PFSK-1 (cell line): ENCODE results near the gene SPAG9.

ENCODE experiments used
- POLR2AphosphoS5 ChIP-seq: IDR thresholded peaks from 2 replicates; pipeline ENCODE4 v1.6.1; 2012; ENCODE audit warnings: low read depth, mild to moderate bottlenecking, control low read depth, low read length, moderate library complexity
- SIN3A ChIP-seq: IDR thresholded peaks from 2 replicates; pipeline ENCODE4 v1.6.1; 2012; ENCODE audit warnings: mild to moderate bottlenecking, low read length, moderate library complexity, borderline replicate concordance; ENCODE audit not compliant: insufficient read depth
- TAF1 ChIP-seq: IDR thresholded peaks from 2 replicates; pipeline ENCODE4 v1.6.1; 2012; ENCODE audit warnings: low read length, control low read depth, borderline replicate concordance; ENCODE audit not compliant: insufficient read depth

DNA sequence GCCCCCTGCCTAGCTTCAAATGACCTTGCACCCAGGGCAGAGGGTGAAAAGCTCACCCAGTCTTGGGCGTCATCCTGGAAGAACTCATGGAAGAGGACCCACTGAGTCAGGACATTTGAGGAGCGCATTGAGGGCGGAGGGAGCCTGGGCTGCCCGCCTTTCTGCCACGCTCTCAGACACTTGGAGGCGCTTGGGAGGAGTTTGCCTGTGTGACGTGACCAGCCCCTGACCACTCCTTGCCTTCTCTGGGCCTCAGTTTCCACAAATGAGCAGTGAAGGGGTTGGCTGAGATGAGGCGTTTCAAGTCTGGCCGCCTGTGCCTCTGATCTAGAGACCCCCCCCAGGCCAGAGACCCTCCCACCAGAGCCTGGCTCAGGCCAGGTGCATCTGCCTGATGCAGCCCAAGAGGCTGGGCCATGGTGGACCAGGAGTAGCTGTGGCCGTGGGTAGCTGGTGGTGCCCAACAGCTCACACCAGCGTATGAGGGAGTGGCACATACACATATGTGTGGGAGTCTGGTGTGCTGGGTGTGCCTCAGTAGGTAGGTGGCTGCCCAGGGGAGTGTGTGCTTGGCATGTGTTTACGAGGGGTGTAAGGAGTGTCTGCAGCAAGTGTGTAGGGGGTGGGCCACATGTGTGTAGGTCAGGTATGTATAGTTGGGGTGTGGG is 174.3 kb downstream of the SPAG9 start:
- no peak for TF ChIP-seq TAF1
- no peak for TF ChIP-seq SIN3A
- TF ChIP-seq POLR2AphosphoS5 = no peak
